Right lobe of liver (tissue), 4 donors: Measurements from ENCODE around the gene PTPRD.

Source experiments
- POLR2A ChIP-seq: fragments of 450-650 bp; IDR thresholded peaks from one replicate; pipeline ENCODE4 v1.6.1; 2017; ENCODE audit warnings: antibody characterized with exemption, mild to moderate bottlenecking
- TF ChIP-seq, protein P1 (sequence below), 4 donors: fragments of 200-600 bp in 3 of 4; fragments of 450-650 bp in 1 of 4; IDR thresholded peaks; one replicate each; pipeline versions ENCODE4 v1.5.1 to v1.8.0; 2016 to 2022; ENCODE audit warnings: antibody characterized with exemption in 4 of 4, mild to moderate bottlenecking in 2 of 4
- donor health status: DM: no; HTN: no; CAD: no.
- donor health status: DM: no; HTN: no; CAD: no.
- donor health status: DM: no; HTN: yes; CAD: no.

DNA sequence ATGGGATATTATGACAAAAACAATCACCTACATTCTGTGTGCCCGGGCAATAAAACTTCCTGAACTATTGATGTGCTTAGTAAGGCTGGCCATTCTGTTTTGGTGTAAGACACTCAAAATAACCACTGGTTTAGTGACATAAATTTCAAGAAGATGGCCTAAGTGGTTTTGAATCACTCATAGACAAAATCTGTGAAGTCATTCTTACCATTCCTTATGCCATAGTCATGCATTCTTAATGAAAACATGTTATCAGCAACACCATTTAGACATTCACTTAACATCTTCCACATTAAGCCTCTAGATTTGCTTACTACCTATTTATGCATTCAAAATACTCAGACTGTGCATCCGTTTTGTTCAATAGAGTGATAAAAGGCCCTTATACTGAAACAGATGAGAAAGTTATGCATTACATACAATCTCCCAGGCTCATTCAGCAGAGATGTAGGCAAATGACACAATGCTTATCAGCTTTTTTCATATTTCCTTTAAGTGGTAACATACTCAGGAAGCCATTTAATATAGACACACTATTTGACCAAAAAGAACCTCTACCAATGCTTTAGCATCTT is 1964.4 kb downstream of the PTPRD start:
- TF ChIP-seq, protein P1, sequence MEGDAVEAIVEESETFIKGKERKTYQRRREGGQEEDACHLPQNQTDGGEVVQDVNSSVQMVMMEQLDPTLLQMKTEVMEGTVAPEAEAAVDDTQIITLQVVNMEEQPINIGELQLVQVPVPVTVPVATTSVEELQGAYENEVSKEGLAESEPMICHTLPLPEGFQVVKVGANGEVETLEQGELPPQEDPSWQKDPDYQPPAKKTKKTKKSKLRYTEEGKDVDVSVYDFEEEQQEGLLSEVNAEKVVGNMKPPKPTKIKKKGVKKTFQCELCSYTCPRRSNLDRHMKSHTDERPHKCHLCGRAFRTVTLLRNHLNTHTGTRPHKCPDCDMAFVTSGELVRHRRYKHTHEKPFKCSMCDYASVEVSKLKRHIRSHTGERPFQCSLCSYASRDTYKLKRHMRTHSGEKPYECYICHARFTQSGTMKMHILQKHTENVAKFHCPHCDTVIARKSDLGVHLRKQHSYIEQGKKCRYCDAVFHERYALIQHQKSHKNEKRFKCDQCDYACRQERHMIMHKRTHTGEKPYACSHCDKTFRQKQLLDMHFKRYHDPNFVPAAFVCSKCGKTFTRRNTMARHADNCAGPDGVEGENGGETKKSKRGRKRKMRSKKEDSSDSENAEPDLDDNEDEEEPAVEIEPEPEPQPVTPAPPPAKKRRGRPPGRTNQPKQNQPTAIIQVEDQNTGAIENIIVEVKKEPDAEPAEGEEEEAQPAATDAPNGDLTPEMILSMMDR (IDR thresholded peaks at IDR 0.05), result no peak
- no peak for TF ChIP-seq POLR2A
